Subcutaneous adipose tissue (tissue), 4 donors: ENCODE results near the gene LRRC43. TPM values are rescaled to one million over a fixed set of nuclear protein-coding genes. Genes with fewer than 3 reads are reported as not detected.

Experiments used
- CTCF ChIP-seq: fragments of 450-650 bp; IDR thresholded peaks from one replicate; pipeline ENCODE4 v1.5.1; 2016; ENCODE audit warnings: low read depth, mild to moderate bottlenecking, control low read depth, antibody characterized with exemption, moderate library complexity
- total RNA-seq, 4 donors: library from RNA; depleted of rRNA; stranded (reverse); fragments of >200 nt; gene quantifications; one replicate each; pipeline ENCODE4 v1.1.0, GENCODE V29; 2016

The LRRC43 gene
- total RNA-seq, 4 donors from 2014 or later, result 0.65 to 1.5 (median 1.4) TPM

- TF ChIP-seq CTCF, result no peak
These were observed 49.8 kb downstream of the LRRC43 start for GRCh38 chr12:122232691-122233090.

- no peak for TF ChIP-seq CTCF
These were observed 52.8 kb downstream of the LRRC43 start for GRCh38 chr12:122235741-122236140.

GRCh38 chr12:122238861-122239260 lies 55.9 kb downstream of the LRRC43 start:
- TF ChIP-seq CTCF, result no peak

- TF ChIP-seq CTCF, result no peak
These were observed 61.0 kb downstream of the LRRC43 start for GRCh38 chr12:122243965-122244364.

- no peak for TF ChIP-seq CTCF
These were observed 61.8 kb downstream of the LRRC43 start for GRCh38 chr12:122244565-122245371.

GRCh38 chr12:122245553-122245952 lies 62.6 kb downstream of the LRRC43 start:
- TF ChIP-seq CTCF, result no peak

- no peak for TF ChIP-seq CTCF
These were observed 67.1 kb downstream of the LRRC43 start for GRCh38 chr12:122250047-122250446.
